Stimulated activated CD8-positive, alpha-beta memory T cell treated with anti-CD3 and anti-CD28 coated beads, Interleukin-4, amount 100 ng/mL, for 24 hours (primary cell): ENCODE data around the gene SRGAP1.
"Not testable (repeated sequence)": the region's sequence is repeated elsewhere in the genome, so short reads cannot be mapped to it uniquely, and the experiment has no call there.

ENCODE experiments used
- DNase-seq: peaks from one replicate; pipeline ENCODE4 v3.0.0-alpha.2; 2020; ENCODE audit warnings: low read depth

The SRGAP1 gene

GRCh38 chr12:64171715-64172114 lies 327.2 kb downstream of the SRGAP1 start:
- no peak for DNase-seq

- DNase-seq: no peak
These were observed 327.9 kb downstream of the SRGAP1 start for GRCh38 chr12:64172143-64172970.

- no peak for DNase-seq
These were observed 329.0 kb downstream of the SRGAP1 start for GRCh38 chr12:64173456-64173855.

- no peak for DNase-seq
These were observed 330.9 kb downstream of the SRGAP1 start for GRCh38 chr12:64175254-64175945.

GRCh38 chr12:64177001-64177400 lies 332.5 kb downstream of the SRGAP1 start:
- DNase-seq: no peak

GRCh38 chr12:64178122-64178521 lies 333.6 kb downstream of the SRGAP1 start:
- DNase-seq: no peak

GRCh38 chr12:64180951-64181350 lies 336.5 kb downstream of the SRGAP1 start:
- DNase-seq: no peak

- no peak for DNase-seq
These were observed 337.2 kb downstream of the SRGAP1 start for GRCh38 chr12:64181430-64182291.

- no peak for DNase-seq
These were observed 339.7 kb downstream of the SRGAP1 start for GRCh38 chr12:64184216-64184615.

GRCh38 chr12:64186789-64187188 lies 342.3 kb downstream of the SRGAP1 start:
- no peak for DNase-seq

- DNase-seq: no peak
These were observed 342.9 kb downstream of the SRGAP1 start for GRCh38 chr12:64187370-64187769.

GRCh38 chr12:64187794-64188193 lies 343.3 kb downstream of the SRGAP1 start:
- DNase-seq: no peak

GRCh38 chr12:64189530-64189929 lies 345.0 kb downstream of the SRGAP1 start:
- no peak for DNase-seq

GRCh38 chr12:64190140-64190539 lies 345.6 kb downstream of the SRGAP1 start:
- no peak for DNase-seq

- DNase-seq: no peak
These were observed 348.3 kb downstream of the SRGAP1 start for GRCh38 chr12:64192644-64193444.

- DNase-seq: no peak
These were observed 349.4 kb downstream of the SRGAP1 start for GRCh38 chr12:64193931-64194330.

GRCh38 chr12:64194333-64195149 lies 350.0 kb downstream of the SRGAP1 start:
- no peak for DNase-seq

GRCh38 chr12:64195841-64196240 lies 351.3 kb downstream of the SRGAP1 start:
- DNase-seq: not testable (repeated sequence)

GRCh38 chr12:64203036-64203435 lies 358.5 kb downstream of the SRGAP1 start:
- DNase-seq: no peak

- no peak for DNase-seq
These were observed 359.3 kb downstream of the SRGAP1 start for GRCh38 chr12:64203775-64204174.

- no peak for DNase-seq
These were observed 361.0 kb downstream of the SRGAP1 start for GRCh38 chr12:64205542-64205941.
